HG03097 (cell line): Measurements from ENCODE around the gene CSPG4.
A peak's percentile ranks its signal among the peaks of the same experiment; 100 is the strongest.

Experiments used
- ATAC-seq: cut with Tn5 transposase; IDR thresholded peaks from one replicate; pipeline ENCODE4 v1.9.1; 2021; ENCODE audit not compliant: unreplicated experiment, low FRiP score

CSPG4 gene

GRCh38 chr15:75651810-75652543, 60.7 kb downstream of the CSPG4 start:
- no peak for ATAC-seq

DNA sequence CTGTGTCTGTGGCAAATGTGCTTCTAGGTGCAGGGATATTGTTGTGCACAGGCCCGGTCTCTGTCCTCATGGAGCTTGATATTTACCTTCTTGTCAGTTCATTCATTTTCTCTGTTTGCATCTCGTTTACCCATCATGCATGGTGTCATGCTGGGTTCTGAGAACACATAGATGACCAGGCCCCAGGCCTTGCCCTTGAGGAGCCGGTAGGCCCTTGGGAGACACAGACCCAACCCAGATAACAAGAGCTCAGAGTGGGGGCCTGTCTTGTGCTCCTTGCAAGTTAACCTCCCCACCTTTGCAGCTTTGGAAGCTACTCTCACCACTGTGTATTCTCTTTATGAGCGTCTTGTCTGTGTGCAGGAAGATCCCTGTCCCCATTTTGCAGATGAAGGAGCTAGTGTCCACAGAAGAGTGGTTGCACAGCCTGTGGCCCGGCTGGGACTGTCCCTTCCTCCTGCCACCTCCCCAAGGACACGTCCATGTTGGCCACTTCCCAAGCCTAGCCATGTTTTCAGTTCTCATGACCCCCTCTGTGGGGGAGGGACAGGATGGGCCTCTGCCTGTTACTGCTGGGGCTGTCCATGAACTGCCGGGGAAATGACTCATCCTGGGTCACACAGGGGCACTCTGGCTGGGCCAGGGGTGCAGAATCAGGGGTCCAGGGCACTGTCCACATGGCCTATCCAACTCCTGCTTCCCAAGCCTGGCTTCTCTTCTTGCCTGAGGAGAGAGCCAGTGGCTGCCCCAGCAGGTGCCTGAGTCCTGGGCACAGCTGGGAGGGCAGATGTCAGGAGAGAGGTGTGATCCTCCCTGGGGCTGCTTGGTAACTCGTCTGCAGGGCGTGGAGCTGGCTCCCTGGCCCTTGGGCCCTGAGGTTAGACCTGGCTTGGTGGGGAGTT, 61.5 kb downstream of the CSPG4 start:
- no peak for ATAC-seq

DNA sequence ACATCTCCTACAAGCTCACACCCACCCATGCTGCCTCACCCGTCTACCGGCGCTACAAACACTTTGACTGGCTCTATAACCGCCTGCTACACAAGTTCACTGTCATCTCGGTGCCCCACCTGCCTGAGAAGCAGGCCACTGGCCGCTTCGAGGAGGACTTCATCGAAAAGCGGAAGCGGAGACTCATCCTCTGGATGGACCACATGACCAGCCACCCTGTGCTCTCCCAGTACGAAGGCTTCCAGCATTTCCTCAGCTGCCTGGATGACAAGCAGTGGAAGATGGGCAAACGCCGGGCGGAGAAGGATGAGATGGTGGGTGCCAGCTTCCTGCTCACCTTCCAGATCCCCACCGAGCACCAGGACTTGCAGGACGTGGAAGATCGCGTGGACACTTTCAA, 62.8 kb downstream of the CSPG4 start:
- ATAC-seq, result no peak

GRCh38 chr15:75649045-75649761, 63.4 kb downstream of the CSPG4 start:
- no peak for ATAC-seq

DNA sequence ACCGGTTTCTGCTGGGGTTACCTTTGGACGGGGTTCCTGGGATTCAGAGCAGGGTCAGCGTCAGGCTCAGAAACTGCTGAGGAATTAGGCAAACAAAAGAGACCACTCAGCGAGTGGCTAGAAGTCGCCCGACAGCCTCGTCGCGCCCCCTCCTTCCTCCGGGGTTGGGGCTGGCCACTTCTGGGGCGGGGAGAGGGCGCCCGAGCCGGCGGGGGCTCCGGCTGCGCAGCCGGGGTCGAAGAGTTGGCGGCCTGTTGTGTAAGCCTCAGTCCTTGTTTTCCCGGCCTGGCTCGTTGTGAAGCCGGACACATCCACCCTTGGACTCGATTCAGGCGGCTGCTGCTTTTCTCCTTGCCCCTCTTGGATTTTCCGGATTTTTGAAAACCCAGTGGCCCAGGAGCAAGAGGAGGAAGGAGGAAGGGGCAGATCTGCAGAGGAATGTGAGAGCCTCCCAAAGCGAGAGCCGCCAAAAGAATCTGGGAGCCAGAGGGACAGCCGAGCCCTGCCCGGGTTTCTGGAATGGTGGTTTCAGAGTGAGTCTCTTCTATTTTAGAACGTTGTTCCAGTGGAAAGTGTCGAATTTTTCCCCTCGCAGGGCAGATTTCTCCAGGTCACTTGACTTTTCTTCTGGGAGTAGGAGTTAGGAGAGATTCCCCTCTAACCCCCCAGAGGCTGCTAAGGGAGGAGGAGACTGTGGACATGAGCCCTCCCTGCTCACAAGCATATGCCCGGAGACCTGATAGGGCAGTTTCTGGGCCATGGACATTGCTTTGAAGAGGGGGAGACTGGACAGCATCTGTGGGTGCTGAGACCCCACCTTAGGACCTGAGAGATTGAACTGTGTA, 64.3 kb downstream of the CSPG4 start:
- no peak for ATAC-seq

DNA sequence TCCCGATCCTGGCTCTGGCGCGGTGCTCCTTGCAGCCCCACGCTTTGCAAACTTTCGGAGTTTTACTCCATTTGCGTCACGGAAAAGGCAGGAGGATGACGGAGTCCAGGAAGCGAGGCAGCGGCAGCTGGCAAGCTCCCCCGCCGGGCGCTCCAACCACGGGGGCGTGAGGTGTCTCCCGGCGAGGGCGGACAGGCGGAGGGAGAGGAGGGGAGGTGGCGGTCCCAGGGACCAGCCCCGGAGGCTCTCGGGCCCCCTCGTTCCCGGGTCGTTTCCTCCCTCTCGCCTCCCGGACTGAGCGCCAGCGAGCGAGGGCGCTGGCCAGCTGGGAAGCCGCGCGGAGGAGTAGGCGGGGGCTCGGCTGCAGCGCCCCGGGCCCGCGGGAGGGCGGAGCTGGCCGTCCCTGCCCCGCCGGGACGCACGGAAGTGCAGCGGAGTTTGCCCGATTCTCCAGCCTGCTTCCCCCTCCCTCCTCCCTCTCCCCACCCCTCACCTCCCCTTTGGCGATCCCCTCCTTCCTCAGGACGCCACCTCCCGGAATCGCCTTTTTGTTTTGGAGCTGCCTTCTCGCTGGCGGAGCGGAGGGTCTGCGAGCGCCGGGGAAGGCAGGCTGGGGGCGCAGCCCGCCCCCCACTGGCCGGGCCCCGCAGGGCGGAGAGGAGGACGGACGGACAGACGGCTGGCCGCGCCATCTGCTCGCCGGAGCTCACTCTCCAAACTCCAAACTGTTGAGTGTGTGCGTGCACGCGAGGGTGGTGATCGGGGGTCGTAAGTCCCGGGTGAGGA, 65.1 kb downstream of the CSPG4 start, which contains the start of gene SNX33:
TSS of gene SNX33 (plus strand) at position 543 of the 786 bp plus-strand sequence. CDS start 1,191 bp downstream, outside the sequence.
- ATAC-seq, result no peak

DNA sequence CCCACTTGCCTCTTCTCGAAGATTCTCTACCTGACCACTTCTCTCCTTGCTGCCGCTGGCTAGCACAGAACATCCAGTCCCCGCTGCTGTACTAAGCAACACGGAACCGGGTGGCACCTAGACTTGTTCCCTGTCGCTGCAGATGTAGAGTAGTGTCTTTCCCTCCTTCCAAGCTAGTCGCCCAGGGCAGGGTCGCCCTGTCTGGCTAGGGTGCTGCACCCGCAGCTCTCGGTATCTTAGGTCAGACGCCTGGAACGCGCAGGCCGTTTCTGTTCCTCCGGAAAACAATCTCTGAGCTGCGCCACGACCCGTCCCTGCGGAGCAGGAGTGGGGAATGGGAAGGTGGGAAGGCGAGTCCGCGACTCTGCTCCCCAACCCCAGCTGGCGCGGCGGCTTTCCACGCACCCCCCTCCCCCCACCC, 65.7 kb downstream of the CSPG4 start:
- no peak for ATAC-seq

DNA sequence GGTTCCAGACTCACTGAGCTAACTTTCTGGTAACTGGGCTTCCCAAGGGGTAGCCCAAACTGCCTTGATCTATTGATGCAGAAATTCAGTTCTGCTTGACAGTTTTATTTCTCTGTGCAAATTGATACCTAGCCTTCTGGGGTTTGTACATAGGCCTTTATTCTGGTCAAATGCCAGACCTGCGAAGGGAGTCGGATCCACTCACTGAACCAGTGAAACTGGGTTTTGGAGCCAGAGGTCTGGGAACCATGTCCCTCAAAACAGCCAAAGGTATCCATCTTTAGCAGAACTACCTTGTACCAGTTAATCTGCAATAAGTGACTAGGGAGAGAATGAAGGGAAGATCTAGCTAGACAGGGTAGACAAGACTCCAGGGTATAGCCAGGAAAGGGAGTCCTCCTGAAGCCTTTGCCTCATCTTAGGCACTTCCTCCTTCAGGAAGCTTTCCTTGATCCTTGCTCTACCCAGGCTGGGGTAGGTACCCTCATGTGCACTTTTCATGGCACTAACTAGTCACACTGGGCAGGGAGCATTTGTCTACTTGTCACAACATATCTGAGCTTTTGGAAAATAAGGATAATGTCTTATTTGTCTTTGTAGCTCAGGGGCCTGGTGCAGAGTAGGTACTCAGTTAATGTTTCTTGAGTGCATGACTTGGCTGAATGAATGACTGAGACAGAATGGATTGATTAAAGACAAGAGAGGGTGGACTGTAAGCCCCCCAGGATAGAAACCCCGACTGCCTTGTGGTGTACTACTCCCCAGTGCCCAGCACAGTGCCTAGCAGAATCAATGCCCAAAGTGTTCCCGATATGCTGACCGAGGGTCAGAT, 66.3 kb downstream of the CSPG4 start:
- ATAC-seq, result no peak

- no peak for ATAC-seq
Measured at GRCh38 chr15:75644376-75644775, 68.3 kb downstream of the CSPG4 start.

DNA sequence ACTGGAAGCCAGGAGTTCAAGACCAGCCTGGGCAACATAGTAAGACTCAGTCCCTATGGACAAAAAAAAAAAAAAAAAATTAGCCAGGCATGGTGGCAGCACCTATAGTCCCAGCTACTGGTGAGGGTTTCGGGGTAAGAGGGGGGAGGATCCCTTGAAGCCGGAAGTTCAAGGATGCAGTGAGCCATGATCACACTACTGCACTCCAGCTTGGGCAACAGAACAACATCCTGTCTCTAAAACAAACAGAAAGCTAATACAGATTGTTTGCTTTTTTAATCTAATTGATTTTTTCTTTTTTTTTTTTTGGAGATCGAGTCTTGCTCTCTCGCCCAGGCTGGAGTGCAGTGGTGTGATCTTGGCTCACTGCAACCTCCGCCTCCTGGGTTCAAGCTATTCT, 71.0 kb downstream of the CSPG4 start:
- no peak for ATAC-seq

DNA sequence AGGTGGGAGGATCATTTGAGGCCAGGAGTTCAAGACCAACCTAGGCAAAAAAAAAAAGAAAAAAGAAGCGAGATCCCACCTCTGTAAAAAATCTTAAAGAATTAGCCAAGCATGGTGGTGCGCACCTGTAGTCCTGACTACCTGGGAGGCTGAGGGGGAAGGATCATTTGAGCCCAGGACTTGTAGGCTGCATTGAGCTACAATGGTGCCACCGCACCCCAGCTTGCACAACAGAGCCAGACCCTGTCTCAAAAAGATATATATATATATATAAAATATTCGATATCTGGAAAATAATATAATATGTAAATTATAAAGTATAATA, 71.5 kb downstream of the CSPG4 start:
- ATAC-seq, result no peak

GRCh38 chr15:75640483-75641178, 72.0 kb downstream of the CSPG4 start:
- peak; percentile 23 for ATAC-seq

DNA sequence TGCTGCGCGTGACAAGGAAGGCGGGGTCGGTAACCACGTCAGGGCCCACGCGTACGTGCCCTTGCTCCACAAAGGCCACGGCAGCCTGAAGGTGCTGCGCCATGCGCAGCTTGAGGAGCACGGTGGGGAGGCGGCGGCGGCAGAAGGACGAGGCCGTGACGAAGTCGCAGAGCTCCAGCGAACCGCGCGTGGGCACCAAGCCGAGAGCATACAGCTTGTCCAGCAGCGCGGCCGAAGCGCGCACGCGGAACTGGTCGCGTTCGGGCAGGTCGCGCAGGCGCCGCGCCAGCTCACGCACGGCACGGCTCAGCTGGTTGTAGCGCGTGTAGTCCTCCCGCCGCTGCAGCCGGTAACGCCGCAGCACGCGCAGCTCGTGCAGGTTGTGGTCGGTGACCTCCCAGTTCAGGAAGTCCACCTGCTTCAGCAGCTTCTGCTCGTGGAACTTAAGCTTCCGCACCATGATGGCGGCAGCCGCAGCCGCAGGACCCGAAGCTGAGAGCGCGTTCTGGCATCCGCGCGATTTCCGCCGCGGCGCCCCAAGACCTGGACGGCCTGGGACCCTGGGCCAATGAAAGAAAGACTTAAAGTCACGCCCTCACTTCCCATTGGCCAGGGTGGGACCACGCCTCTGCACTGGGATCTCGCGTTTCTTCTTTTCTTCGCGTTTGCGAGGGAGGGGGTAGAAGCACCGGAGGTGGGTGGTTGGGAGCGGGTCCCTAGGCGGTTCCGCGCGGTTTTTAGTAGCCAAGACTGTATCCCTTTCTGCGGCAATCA, 72.8 kb downstream of the CSPG4 start, which contains the start of gene IMP3:
TSS of gene IMP3 (minus strand) at position 516 of the 774 bp plus-strand sequence. CDS start at position 460, 56 bp downstream.
- ATAC-seq, result peak; percentile 90

DNA sequence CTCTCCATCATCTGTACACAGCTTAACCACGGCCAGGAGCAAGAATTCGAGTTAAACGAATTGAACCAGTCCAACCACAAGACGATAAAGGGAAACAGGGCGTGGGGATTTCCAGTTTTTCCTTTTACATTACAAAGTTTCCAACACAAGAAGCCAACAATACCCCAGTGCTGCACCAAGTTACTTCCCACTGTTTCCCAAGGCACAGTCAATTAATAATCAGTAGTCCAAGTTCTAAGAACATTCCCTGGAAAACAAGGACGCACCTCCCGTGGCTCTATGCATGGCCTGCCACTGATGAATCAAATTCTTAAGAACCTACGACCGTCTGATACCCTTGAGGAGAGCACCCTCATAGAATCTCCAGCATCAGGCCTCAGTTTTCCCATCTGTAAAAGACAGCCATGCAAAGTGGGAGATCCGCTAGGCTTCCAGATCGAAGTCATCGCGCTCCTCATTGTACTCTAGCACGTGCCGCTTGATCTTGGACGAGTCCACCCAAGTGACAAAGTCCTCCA, 73.4 kb downstream of the CSPG4 start:
- ATAC-seq, result no peak

- ATAC-seq, result no peak
Measured at GRCh38 chr15:75637245-75638009, 75.2 kb downstream of the CSPG4 start.

DNA sequence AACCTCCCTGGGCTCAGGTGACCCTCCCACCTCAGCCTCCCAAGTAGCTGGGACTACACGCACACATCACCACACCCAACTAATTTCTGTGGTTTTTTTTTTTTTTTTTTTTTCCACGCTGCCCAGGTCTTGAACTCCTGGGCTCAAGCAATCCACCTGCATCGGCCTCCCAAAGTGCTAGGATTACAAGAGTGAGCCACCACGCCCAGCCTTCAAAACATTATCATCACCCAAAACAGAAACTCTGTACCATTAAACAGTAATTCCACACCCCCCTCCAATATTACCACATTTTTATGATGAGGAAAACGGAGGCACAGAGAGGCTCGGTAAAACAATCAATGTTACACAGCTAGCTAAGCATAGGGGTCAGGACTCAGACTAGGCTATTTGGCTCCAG, 76.6 kb downstream of the CSPG4 start:
- no peak for ATAC-seq
